Endothelial cell (in vitro differentiated cells): ENCODE measurements around the gene FAM120A. TPM values are rescaled to one million over a fixed set of nuclear protein-coding genes. Genes with fewer than 3 reads are reported as not detected.

Source experiments
- DNase-seq: peaks from one replicate; pipeline ENCODE4 v3.0.0; 2021; ENCODE audit warnings: low spot score
- H3K27ac Mint-ChIP-seq: one replicate; pipeline ENCODE4 v1.8.0; 2021; ENCODE audit warnings: mixed read lengths, inconsistent platforms; ENCODE audit not compliant: unreplicated experiment
- H3K27me3 Mint-ChIP-seq: one replicate; pipeline ENCODE4 v1.8.0; 2021; ENCODE audit warnings: mild to moderate bottlenecking, moderate library complexity, mixed read lengths, inconsistent platforms; ENCODE audit not compliant: unreplicated experiment
- H3K36me3 Mint-ChIP-seq: one replicate; pipeline ENCODE4 v1.8.0; 2021; ENCODE audit warnings: mild to moderate bottlenecking, low read depth, mixed read lengths, inconsistent platforms; ENCODE audit not compliant: unreplicated experiment
- H3K4me1 Mint-ChIP-seq: one replicate; pipeline ENCODE4 v1.8.0; 2021; ENCODE audit warnings: mild to moderate bottlenecking, mixed read lengths, inconsistent platforms; ENCODE audit not compliant: unreplicated experiment
- H3K4me3 Mint-ChIP-seq: one replicate; pipeline ENCODE4 v1.8.0; 2021; ENCODE audit warnings: mild to moderate bottlenecking, mixed read lengths, inconsistent platforms; ENCODE audit not compliant: unreplicated experiment
- H3K9me3 Mint-ChIP-seq: one replicate; pipeline ENCODE4 v1.8.0; 2021; ENCODE audit warnings: mixed read lengths, inconsistent platforms; ENCODE audit not compliant: unreplicated experiment
- total RNA-seq: library from RNA; stranded (reverse); fragmentation: NEBNext Ultra II Directional; extraction: Animal tissue kit (Norgen Biotek cat#: 25700); gene quantifications from one replicate; pipeline ENCODE4 v1.2.1, GENCODE V29; 2021; ENCODE audit not compliant: unreplicated experiment
- TF ChIP-seq, protein P1 (sequence below): fragments of 200-600 bp; sonication (generic); IDR thresholded peaks from one replicate; pipeline ENCODE4 v1.5.0; 2021; ENCODE audit warnings: antibody characterized with exemption; ENCODE audit not compliant: unreplicated experiment

FAM120A gene
- total RNA-seq, 1 donor from 2014 or later, result 56.1 TPM

- TF ChIP-seq, protein P1, sequence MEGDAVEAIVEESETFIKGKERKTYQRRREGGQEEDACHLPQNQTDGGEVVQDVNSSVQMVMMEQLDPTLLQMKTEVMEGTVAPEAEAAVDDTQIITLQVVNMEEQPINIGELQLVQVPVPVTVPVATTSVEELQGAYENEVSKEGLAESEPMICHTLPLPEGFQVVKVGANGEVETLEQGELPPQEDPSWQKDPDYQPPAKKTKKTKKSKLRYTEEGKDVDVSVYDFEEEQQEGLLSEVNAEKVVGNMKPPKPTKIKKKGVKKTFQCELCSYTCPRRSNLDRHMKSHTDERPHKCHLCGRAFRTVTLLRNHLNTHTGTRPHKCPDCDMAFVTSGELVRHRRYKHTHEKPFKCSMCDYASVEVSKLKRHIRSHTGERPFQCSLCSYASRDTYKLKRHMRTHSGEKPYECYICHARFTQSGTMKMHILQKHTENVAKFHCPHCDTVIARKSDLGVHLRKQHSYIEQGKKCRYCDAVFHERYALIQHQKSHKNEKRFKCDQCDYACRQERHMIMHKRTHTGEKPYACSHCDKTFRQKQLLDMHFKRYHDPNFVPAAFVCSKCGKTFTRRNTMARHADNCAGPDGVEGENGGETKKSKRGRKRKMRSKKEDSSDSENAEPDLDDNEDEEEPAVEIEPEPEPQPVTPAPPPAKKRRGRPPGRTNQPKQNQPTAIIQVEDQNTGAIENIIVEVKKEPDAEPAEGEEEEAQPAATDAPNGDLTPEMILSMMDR, result no peak
- Mint-ChIP-seq H3K4me3 (no peak overlapping the region), H3K27ac (no peak overlapping the region), H3K27me3 (peaks cover 2% of the 10 kb centered on the region), H3K4me1 (peaks cover 10% of the 10 kb centered on the region), H3K9me3 (no peaks in the 10 kb centered on the region), H3K36me3 (peaks cover 26% of the 10 kb centered on the region)
- no peak for DNase-seq
Observed at GRCh38 chr9:93568169-93568568, 116.7 kb downstream of the FAM120A start.

DNA sequence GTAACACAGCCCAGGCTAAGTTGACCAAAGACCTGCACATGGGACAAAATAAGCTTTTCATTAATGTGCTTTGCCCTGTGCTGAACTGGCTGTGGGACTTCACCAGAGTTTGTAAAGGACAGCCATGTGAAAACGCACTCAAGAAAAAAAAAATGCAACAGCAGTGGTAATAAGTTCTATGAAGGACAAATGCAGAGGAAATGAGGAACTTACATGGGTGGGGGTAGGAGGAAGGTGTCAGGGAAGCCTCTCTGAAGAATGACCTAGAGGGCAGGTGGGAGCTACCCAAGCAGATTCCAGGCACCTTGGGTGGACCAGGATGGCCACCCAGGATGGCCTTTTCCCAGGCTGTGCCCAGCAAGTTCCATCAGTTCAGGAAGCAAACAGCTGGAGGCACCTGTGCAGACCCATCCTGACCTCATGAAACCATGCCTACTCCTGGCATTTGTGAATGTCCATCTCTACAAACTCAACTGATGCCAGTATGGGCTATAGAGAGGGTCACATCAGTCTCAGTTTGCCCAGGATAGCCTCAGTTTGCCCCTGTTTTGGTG lies 118.2 kb downstream of the FAM120A start:
- DNase-seq, result no peak
- peaks cover 2% of the 10 kb centered on the region for H3K27me3 Mint-ChIP-seq
- no peak overlapping the region for H3K27ac Mint-ChIP-seq
- no peak overlapping the region for H3K4me3 Mint-ChIP-seq
- peaks cover 10% of the 10 kb centered on the region for H3K4me1 Mint-ChIP-seq
- H3K9me3 Mint-ChIP-seq, result no peaks in the 10 kb centered on the region
- peaks cover 23% of the 10 kb centered on the region for H3K36me3 Mint-ChIP-seq
- TF ChIP-seq, protein P1, result no peak

GRCh38 chr9:93572221-93572620 lies 120.7 kb downstream of the FAM120A start:
- TF ChIP-seq, protein P1, result no peak
- no peak for DNase-seq
- Mint-ChIP-seq H3K36me3 (peaks cover 18% of the 10 kb centered on the region), H3K4me1 (peaks cover 8% of the 10 kb centered on the region), H3K27ac (no peak overlapping the region), H3K9me3 (no peaks in the 10 kb centered on the region), H3K4me3 (no peak overlapping the region), H3K27me3 (peaks cover 4% of the 10 kb centered on the region)

DNA sequence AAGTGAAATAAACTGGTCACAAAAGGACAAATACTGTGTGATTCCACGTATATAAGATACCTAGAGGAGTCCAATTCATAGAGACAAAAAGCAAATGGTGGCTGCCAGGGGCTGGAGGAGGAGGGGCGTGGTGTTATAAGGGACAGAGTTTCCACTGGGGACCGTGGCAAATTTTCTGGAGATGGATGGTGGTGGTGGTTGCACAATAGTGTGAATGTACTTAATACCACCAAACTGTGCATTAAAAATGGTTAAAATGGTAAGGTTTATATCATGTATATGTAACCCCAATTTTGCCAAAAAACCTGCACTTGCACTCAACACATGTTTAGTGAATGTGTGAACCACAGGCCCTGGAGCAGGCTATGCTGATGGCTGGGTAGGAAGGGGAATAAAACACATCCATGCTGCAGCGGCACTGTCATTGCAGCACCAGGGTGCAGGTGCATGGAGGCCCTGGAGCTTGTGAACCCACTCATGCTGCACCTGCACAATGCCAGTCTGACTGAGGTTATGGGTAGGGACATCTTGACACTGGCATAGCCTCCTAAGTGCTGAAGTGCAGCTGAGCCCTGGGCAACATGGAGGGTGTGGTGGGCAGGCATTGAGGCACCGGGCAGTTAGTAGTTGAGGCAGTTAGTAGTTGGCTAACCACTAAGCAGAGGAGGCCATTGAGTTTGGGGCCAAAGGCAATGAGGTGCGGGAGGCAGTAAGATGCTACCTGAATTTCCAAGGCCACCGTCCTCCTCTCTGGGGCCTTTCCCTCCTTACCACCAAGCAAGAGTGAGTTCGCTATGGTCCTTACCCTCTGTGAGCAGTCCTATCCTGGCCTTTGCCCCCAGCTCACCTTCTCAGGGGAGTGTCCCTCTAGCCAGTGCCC lies 121.4 kb downstream of the FAM120A start:
- H3K27me3 Mint-ChIP-seq, result peaks cover 9% of the 10 kb centered on the region
- no peak for DNase-seq
- H3K4me1 Mint-ChIP-seq, result peaks cover 9% of the 10 kb centered on the region
- H3K27ac Mint-ChIP-seq, result no peak overlapping the region
- no peaks in the 10 kb centered on the region for H3K9me3 Mint-ChIP-seq
- no peak overlapping the region for H3K4me3 Mint-ChIP-seq
- H3K36me3 Mint-ChIP-seq, result peaks cover 18% of the 10 kb centered on the region
- TF ChIP-seq, protein P1, result no peak

DNA sequence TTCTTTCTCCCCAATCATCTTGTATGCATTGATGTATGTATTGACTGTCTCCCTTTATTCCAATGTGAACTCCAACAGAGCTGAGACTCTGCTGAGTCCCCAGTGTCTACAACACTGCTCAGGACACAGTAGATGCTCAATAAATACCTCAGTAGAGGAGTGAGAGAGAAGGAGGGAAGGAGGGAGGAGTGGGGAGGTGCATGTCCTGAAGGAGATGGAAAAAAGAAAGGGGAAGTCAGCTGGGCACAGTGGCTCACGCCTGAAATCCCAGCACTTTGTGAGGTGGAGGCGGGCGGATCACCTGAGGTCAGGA lies 122.0 kb downstream of the FAM120A start:
- peaks cover 11% of the 10 kb centered on the region for H3K4me1 Mint-ChIP-seq
- no peaks in the 10 kb centered on the region for H3K9me3 Mint-ChIP-seq
- H3K36me3 Mint-ChIP-seq, result peaks cover 18% of the 10 kb centered on the region
- no peak overlapping the region for H3K27ac Mint-ChIP-seq
- TF ChIP-seq, protein P1, result no peak
- H3K27me3 Mint-ChIP-seq, result peaks cover 9% of the 10 kb centered on the region
- DNase-seq, result no peak
- no peak overlapping the region for H3K4me3 Mint-ChIP-seq
